AG09319 (cell line): ENCODE results near the gene TAF5L.

Experiments used
- DNase-seq: peaks from one replicate; pipeline ENCODE4 v3.0.0-alpha.2; 2010; ENCODE audit warnings: low read depth; ENCODE audit errors: extremely low read depth
- TF ChIP-seq, protein P1 (sequence below): IDR thresholded peaks from 2 replicates; pipeline ENCODE4 v1.5.1; 2011; ENCODE audit warnings: low read depth, mild to moderate bottlenecking, inconsistent platforms, low read length, moderate library complexity

The TAF5L gene

DNA sequence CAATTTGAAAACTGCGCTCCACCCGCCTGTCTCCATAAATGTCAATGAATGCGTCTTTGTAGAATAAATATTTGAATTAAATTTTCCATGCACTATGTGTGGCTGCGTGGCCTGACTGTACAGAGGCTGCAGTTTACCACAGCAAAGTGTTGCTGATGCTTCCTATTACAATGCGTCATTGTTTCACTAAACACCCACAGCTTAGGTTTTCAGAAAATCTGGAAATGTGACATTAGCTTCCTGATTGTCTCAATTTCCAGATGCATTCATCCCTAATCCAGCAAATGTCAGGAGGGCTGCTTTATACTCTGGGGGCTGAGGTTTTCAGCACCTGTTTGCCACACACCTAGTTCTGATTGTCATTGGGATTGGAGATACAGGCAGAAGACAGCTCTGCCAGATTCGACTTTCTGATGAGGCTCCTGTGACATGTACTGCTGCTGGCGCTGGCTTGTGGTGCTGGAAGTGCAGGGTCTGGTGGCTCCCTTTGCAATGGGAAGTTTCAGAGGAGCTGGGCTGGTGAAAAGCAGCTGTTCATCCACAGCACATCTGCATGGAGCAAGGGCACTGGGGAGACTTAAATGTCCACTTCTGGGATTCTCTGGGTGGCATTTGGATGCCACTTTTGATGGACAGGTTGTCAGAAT is 40.1 kb upstream of the TAF5L start:
- TF ChIP-seq, protein P1, sequence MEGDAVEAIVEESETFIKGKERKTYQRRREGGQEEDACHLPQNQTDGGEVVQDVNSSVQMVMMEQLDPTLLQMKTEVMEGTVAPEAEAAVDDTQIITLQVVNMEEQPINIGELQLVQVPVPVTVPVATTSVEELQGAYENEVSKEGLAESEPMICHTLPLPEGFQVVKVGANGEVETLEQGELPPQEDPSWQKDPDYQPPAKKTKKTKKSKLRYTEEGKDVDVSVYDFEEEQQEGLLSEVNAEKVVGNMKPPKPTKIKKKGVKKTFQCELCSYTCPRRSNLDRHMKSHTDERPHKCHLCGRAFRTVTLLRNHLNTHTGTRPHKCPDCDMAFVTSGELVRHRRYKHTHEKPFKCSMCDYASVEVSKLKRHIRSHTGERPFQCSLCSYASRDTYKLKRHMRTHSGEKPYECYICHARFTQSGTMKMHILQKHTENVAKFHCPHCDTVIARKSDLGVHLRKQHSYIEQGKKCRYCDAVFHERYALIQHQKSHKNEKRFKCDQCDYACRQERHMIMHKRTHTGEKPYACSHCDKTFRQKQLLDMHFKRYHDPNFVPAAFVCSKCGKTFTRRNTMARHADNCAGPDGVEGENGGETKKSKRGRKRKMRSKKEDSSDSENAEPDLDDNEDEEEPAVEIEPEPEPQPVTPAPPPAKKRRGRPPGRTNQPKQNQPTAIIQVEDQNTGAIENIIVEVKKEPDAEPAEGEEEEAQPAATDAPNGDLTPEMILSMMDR, result no peak
- DNase-seq, result no peak

DNA sequence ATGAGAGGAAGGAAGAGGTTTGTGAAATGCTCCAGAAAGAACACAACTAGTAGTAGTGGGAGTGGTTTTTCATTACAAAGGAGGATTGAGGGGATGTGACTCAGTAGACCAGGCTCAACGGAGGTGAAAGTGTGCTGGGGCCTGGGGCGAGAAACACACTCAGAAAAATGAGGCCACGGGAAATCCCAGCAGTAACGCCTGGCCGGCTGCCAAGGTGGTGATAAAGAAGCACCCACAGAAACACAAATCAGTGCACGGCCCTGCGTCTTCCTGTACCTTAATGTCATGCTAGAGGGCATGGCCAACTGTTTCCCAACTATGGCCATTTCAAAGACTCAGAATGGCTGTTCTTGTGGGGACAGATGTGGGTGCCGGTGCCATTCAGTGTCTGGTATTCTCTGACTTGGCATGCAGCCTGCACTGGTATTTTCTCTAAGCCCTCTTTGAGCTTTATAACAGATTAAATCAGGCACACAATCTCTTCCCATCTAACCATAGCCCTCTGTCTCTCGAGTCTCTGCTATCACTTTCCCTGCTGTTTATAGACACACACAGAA is 38.3 kb upstream of the TAF5L start:
- TF ChIP-seq, protein P1, result no peak
- DNase-seq, result no peak

DNA sequence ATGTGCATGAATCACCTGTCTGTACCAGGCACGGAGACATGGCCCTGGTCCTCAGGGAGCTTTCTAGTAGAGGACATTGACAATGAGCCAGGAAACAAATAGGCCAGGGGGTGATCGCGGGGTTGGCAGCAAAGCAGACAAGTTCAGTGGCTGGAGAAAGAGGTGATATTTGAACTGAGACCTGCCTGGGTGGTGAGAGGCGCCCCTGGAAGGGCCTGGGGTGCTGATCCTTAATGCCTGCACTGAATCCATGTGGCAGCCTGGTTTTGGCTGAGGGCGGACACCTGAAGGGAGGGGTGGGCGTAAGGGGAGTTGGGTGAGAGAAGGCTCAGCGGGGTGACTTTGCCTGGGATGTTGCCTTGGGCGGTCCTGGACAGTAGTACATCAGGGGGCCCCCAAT is 36.0 kb upstream of the TAF5L start:
- no peak for DNase-seq
- TF ChIP-seq, protein P1, result no peak

DNA sequence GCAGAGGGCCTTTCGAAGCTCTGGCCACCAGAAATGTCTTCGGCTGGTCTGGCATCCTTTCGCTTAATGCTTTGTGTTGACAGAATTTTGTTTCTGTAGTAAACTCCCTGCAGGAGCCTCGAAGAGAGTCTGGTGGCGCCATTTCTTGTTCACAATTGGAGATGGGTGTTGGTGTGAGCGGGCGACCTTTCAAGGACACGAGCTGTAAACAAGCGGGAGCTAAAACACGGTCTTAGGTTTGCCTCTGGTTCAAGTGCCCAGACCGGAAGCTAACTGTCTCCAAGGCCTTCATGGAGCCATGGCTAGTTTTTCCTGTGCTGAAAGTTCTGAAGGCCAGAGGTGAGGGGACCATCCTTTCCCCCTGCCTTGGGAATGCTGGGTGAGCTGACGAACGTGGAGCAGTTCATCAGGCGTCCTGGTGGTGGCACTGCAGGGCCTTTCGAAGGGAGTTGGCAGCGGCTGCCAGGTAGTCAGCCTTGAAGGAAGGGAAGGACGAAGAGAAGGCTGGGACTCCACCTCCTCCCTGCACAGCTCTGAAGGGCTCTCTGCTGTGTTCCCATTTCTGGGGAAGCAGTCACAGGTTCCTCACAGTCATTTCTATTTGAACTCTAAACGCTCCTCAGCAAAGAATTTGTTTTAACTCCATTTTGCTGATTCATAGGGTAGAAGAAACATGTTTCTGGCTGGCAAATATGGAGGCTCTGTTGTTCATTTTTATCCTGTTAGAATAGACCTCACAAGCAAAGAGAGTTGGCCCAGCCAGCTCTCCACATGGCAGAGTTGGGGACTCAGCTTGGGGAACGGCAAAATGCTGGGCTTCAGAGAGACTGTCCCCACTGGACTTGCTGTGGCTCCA is 35.3 kb upstream of the TAF5L start:
- peak; percentile 30 for DNase-seq
- TF ChIP-seq, protein P1, result peak; percentile 89

DNA sequence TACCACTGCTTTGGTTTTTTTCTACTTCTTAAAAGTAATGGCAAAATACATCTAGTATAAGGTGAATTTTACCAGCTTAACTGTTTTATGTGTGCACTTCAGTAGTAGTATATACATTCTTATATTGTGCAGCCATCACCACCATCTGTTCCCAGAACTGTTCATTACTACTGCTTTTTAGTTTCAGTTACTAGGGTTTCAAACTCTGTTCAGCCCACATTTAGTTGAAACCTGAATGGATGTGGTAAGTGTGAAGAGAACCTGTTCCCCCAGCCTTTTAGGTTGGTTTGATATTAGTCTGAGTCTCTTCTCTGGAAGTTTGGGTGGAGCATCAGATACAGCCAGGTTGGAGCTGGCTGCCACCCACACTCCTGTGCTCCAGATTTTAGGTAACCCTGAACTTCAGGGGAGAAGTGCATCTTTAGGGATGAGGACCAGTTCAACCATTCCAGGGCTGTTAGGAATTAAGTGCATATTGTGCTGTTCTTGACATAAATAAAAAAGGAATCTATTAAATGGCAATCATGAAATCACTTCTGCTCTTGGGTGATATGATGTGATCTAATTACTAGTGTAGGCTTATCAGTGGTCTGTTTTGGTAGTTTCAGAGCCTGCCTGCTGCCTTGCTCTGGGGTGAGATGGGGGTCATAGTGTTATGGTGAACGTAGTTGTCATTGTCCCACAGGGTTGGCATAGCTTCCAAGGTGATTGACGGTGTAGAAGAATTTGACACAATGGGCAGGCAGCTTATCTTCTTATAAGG is 32.3 kb upstream of the TAF5L start:
- DNase-seq, result no peak
- TF ChIP-seq, protein P1, result no peak

DNA sequence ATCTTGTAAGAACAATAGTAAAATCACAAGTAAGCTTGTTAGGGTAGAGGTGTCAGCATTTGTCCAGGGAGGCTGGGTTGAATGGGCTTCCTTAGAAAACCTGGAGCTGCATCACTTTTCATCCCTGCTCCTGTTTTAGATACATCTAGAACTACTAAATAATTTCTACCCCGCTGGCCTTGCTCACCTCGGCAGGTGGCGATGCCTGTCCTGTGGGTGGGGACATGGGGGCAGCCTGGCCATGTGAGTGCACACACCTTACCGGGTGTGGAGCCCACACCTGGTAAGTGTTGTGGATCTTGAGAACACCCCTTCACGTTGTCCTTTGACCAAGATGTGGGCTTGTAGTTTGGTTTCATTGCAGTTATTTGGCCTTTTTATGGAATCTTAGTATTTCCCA is 29.9 kb upstream of the TAF5L start:
- TF ChIP-seq, protein P1, result no peak
- DNase-seq, result no peak
